ENCODE results near the gene DCLK3.

The DCLK3 gene

GRCh38 chr3:36763850-36764703 lies at the start of gene DCLK3:
TSS of gene DCLK3 (minus strand) at chr3:36764553. CDS start at chr3:36764263, 290 bp downstream.
- no peak for DNase-seq

- DNase-seq = no peak
Observed at GRCh38 chr3:36813305-36813704, 49.0 kb upstream of the DCLK3 start.

GRCh38 chr3:36812240-36812639 lies 47.9 kb upstream of the DCLK3 start:
- no peak for DNase-seq

GRCh38 chr3:36811768-36812167 lies 47.4 kb upstream of the DCLK3 start:
- no peak for DNase-seq

GRCh38 chr3:36804295-36805055 lies 40.1 kb upstream of the DCLK3 start:
- DNase-seq = no peak

GRCh38 chr3:36803091-36803791 lies 38.9 kb upstream of the DCLK3 start:
- no peak for DNase-seq

GRCh38 chr3:36800533-36801116 lies 36.3 kb upstream of the DCLK3 start:
- no peak for DNase-seq

GRCh38 chr3:36796881-36797280 lies 32.5 kb upstream of the DCLK3 start:
- DNase-seq = no peak

- DNase-seq = no peak
Observed at GRCh38 chr3:36796161-36796560, 31.8 kb upstream of the DCLK3 start.

- DNase-seq = no peak
Observed at GRCh38 chr3:36795622-36796021, 31.3 kb upstream of the DCLK3 start.

- DNase-seq = no peak
Observed at GRCh38 chr3:36792342-36792741, 28.0 kb upstream of the DCLK3 start.

GRCh38 chr3:36790765-36791164 lies 26.4 kb upstream of the DCLK3 start:
- no peak for DNase-seq

- no peak for DNase-seq
Observed at GRCh38 chr3:36786921-36787890, 22.9 kb upstream of the DCLK3 start.

GRCh38 chr3:36784138-36784635 lies 19.8 kb upstream of the DCLK3 start:
- DNase-seq = no peak

GRCh38 chr3:36777424-36778218 lies 13.3 kb upstream of the DCLK3 start:
- DNase-seq = no peak

GRCh38 chr3:36776436-36776835 lies 12.1 kb upstream of the DCLK3 start:
- no peak for DNase-seq

GRCh38 chr3:36774052-36774451 lies 9.7 kb upstream of the DCLK3 start:
- DNase-seq = no peak

- DNase-seq = no peak
Observed at GRCh38 chr3:36771931-36772330, 7.6 kb upstream of the DCLK3 start.

GRCh38 chr3:36769926-36770325 lies 5.6 kb upstream of the DCLK3 start:
- no peak for DNase-seq

GRCh38 chr3:36765104-36765503 lies 751 bp upstream of the DCLK3 start:
- DNase-seq = no peak

- DNase-seq = no peak
Observed at GRCh38 chr3:36764704-36765038, 318 bp upstream of the DCLK3 start.

All from activated CD4-positive, alpha-beta T cell treated with anti-CD3 and anti-CD28 coated beads for 4 hours (primary cell).